GM23338 (cell line): ENCODE data around the gene CAPZA1. TPM values are rescaled to one million over a fixed set of nuclear protein-coding genes. Genes with fewer than 3 reads are reported as not detected.

Experiments used
- ATAC-seq: fragments of 200-7000 bp; cut with Tn5 transposase; 3 replicates; pipeline ENCODE4 v1.9.1; 2020
- DNase-seq: peaks from one replicate; pipeline ENCODE4 v3.0.0-alpha.2; 2015; ENCODE audit warnings: low spot score
- H2AFZ ChIP-seq: fragments of 200-600 bp; sonication (generic); 2 replicates; pipeline ENCODE4 v1.8.0; 2016; ENCODE audit warnings: antibody characterized with exemption, mild to moderate bottlenecking, moderate library complexity
- H3F3A ChIP-seq: fragments of 200-600 bp; sonication (generic); replicated peaks from 2 replicates; pipeline ENCODE4 v1.8.0; 2017; ENCODE audit warnings: antibody characterized with exemption, mixed run types, low read depth
- H3K27ac ChIP-seq: fragments of 200-600 bp; sonication (generic); 2 replicates; pipeline ENCODE4 v1.6.1; 2016; ENCODE audit warnings: low read depth
- H3K27me3 ChIP-seq: fragments of 200-600 bp; sonication (generic); 2 replicates; pipeline ENCODE4 v1.8.0; 2016; ENCODE audit warnings: mild to moderate bottlenecking, mixed run types, moderate library complexity; ENCODE audit not compliant: insufficient read depth
- H3K36me3 ChIP-seq: fragments of 200-600 bp; sonication (generic); 2 replicates; pipeline ENCODE4 v1.8.0; 2016; ENCODE audit warnings: mild to moderate bottlenecking; ENCODE audit not compliant: insufficient read depth
- H3K4me1 ChIP-seq: fragments of 200-600 bp; sonication (generic); 2 replicates; pipeline ENCODE4 v1.8.0; 2016; ENCODE audit warnings: mild to moderate bottlenecking, moderate library complexity; ENCODE audit not compliant: insufficient read depth
- H3K4me2 ChIP-seq: fragments of 200-600 bp; sonication (generic); 2 replicates; pipeline ENCODE4 v1.7.1; 2017; ENCODE audit warnings: mixed run types
- H3K4me3 ChIP-seq: fragments of 200-600 bp; sonication (generic); 2 replicates; pipeline ENCODE4 v1.6.1; 2016; ENCODE audit warnings: mixed run types
- H3K79me2 ChIP-seq: fragments of 200-600 bp; sonication (generic); replicated peaks from 2 replicates; pipeline ENCODE4 v1.8.0; 2017; ENCODE audit warnings: mild to moderate bottlenecking; ENCODE audit not compliant: insufficient read depth
- H3K9me2 ChIP-seq: fragments of 200-600 bp; sonication (generic); 2 replicates; pipeline ENCODE4 v1.8.0; 2017; ENCODE audit not compliant: insufficient read depth
- H4K20me1 ChIP-seq: fragments of 200-600 bp; sonication (generic); replicated peaks from 2 replicates; pipeline ENCODE4 v1.8.0; 2017; ENCODE audit warnings: mild to moderate bottlenecking; ENCODE audit not compliant: insufficient read depth
- H3K27ac Mint-ChIP-seq: 2 replicates; pipeline ENCODE4 v1.8.0; 2020; ENCODE audit warnings: inconsistent platforms, mild to moderate bottlenecking, moderate library complexity, mixed read lengths
- H3K27me3 Mint-ChIP-seq: 3 replicates; pipeline ENCODE4 v1.8.0; 2022; ENCODE audit warnings: low read depth, mild to moderate bottlenecking, moderate library complexity, mixed read lengths, inconsistent platforms; ENCODE audit not compliant: insufficient read depth, poor library complexity
- H3K36me3 Mint-ChIP-seq: 3 replicates; pipeline ENCODE4 v1.8.0; 2021; ENCODE audit warnings: low read depth, mild to moderate bottlenecking, inconsistent platforms, moderate library complexity, mixed read lengths
- H3K4me1 Mint-ChIP-seq: 3 replicates; pipeline ENCODE4 v1.8.0; 2020; ENCODE audit warnings: mild to moderate bottlenecking, inconsistent platforms, mixed read lengths
- H3K4me3 Mint-ChIP-seq: 3 replicates; pipeline ENCODE4 v1.8.0; 2021; ENCODE audit warnings: moderate library complexity, mild to moderate bottlenecking, inconsistent platforms, mixed read lengths
- H3K9me3 Mint-ChIP-seq: 3 replicates; pipeline ENCODE4 v1.8.0; 2020; ENCODE audit warnings: moderate library complexity, mild to moderate bottlenecking, inconsistent platforms, mixed read lengths
- CREB1 ChIP-seq: fragments of 250-450 bp; sonication (Bioruptor Pico); IDR thresholded peaks from 2 replicates; pipeline ENCODE4 v1.5.0; 2020; ENCODE audit warnings: low read depth, mild to moderate bottlenecking, moderate library complexity
- CTCF ChIP-seq, 2 experiments: fragments of 200-600 bp in 1 of 2; sonication (generic) in 1 of 2; conservative IDR thresholded peaks; 2 replicates each; pipeline versions ENCODE4 v1.5.1 to v1.6.1; 2016 to 2017; ENCODE audit warnings: antibody characterized with exemption in 2 of 2, low read depth in 2 of 2, mild to moderate bottlenecking in 2 of 2, moderate library complexity in 1 of 2
- EZH2phosphoT487 ChIP-seq: fragments of 200-600 bp; sonication (generic); IDR thresholded peaks from one replicate; pipeline ENCODE4 v1.8.1; 2018; ENCODE audit warnings: antibody characterized with exemption; ENCODE audit not compliant: unreplicated experiment
- NANOG ChIP-seq: IDR thresholded peaks from 2 replicates; pipeline ENCODE4 v1.6.1; 2016; ENCODE audit warnings: antibody characterized with exemption, borderline replicate concordance
- POLR2AphosphoS5 ChIP-seq: IDR thresholded peaks from 2 replicates; pipeline ENCODE4 v1.6.1; 2016; ENCODE audit warnings: antibody characterized with exemption, low read depth
- REST ChIP-seq: IDR thresholded peaks from one replicate; pipeline ENCODE4 v1.6.1; 2018; ENCODE audit warnings: antibody characterized with exemption; ENCODE audit not compliant: unreplicated experiment
- STAT1 ChIP-seq: IDR thresholded peaks from one replicate; pipeline ENCODE4 v1.6.1; 2016; ENCODE audit warnings: antibody characterized with exemption; ENCODE audit not compliant: unreplicated experiment
- ZNF331 ChIP-seq: fragments of 250-450 bp; sonication (Bioruptor Pico); IDR thresholded peaks from 2 replicates; pipeline ENCODE4 v1.5.0; 2020; ENCODE audit warnings: low read depth, mild to moderate bottlenecking, moderate library complexity
- polyA plus RNA-seq: library from polyadenylated mRNA; unstranded; fragments of >200 nt; fragmentation: Nextera tagmentation; extraction: Ambion mirVana; gene quantifications from 2 replicates; pipeline ENCODE4 v1.2.1, GENCODE V29; 2016
- total RNA-seq: library from RNA; depleted of rRNA; stranded (reverse); fragments of >200 nt; shearing (Covaris generic); gene quantifications from 2 replicates; pipeline ENCODE4 v1.2.3, GENCODE V29; 2014

The CAPZA1 gene
- total and polyA plus RNA-seq, 2 experiments from 2014 or later: 147 to 182 TPM

DNA sequence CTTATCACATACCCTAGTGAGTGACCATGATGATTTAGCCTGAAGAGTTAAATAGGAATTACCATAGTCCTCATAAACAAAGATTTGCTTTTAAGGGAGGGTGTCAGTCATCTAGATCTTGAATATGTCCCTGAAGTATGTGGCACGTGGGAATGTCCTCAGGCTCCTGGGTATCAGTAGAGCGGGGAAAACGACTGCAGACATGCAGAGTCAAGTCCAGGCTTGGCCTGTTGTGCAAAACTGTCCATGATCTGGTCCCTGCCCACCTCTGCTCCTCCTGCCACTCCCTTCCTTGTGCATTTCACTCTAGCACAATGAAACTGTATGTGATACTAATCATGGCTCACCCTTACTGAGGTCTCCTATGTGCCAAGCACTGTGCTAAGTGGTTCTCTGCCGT is 67.7 kb downstream of the CAPZA1 start:
- Histone ChIP-seq H3K27me3 (no peaks in the 10 kb centered on the region), H3K4me3 (no peak overlapping the region), H2AFZ (no peak overlapping the region), H3K36me3 (no peaks in the 10 kb centered on the region; the same call in 1 of the 2 replicates), H3K27ac (no peak overlapping the region), H3K79me2 (peaks cover 9% of the 10 kb centered on the region), H3K9me2 (no peaks in the 10 kb centered on the region), H3K4me2 (no peak overlapping the region), H3F3A (no peaks in the 10 kb centered on the region), H4K20me1 (peaks cover 5% of the 10 kb centered on the region; the same call in 1 of the 2 replicates), H3K4me1 (no peaks in the 10 kb centered on the region; the same call in none of the 2 replicates)
- no peaks in the 10 kb centered on the region for H3K9me3 Mint-ChIP-seq
- no peak overlapping the region for H3K4me3 Mint-ChIP-seq
- H3K27me3 Mint-ChIP-seq: peaks cover 2% of the 10 kb centered on the region
- H3K4me1 Mint-ChIP-seq: peaks cover 26% of the 10 kb centered on the region
- no peak overlapping the region for H3K27ac Mint-ChIP-seq
- TF ChIP-seq REST (no peak), EZH2phosphoT487 (no peak)
- DNase-seq (no peak), ATAC-seq (no peak)
- H3K36me3 Mint-ChIP-seq: peaks cover 19% of the 10 kb centered on the region

DNA sequence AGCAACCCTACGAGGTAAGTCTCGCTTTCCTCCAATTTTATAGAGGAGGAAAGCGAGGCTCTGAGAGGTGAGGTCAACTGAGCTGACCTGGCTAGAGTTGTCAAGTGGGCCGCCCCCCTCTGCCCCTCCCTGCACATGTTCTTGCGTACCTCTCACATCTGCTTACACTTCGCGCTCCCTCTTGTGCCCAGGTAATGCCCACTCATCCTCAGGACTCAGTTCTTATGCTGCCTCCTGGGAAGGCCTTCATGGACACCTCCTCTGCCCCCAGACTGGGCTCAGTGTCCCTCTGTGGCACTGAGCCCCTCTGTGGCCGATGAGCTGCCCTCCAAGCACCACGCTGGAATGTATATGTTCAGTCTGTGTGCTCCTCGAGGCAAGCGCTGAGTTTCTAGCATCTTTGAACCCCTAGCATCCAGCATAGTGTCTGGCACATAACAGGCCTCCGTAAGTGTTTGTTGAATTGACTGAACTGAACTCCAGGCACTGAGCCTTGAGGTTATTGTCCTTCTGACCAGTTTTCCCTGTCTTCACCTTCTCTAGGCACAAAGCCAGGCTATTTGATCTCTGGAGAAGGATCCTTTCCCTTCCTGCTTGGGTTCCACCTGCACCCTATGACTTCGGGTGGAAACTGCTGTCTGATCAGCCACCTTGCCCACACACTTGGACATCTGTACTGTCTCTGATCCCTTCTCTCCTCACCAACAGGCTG is 68.3 kb downstream of the CAPZA1 start:
- Histone ChIP-seq H4K20me1 (peaks cover 5% of the 10 kb centered on the region; the same call in 1 of the 2 replicates), H2AFZ (no peak overlapping the region), H3F3A (no peaks in the 10 kb centered on the region), H3K79me2 (peaks cover 9% of the 10 kb centered on the region), H3K9me2 (no peaks in the 10 kb centered on the region), H3K36me3 (no peaks in the 10 kb centered on the region; the same call in 1 of the 2 replicates), H3K27ac (no peak overlapping the region), H3K27me3 (no peaks in the 10 kb centered on the region), H3K4me3 (no peak overlapping the region), H3K4me1 (no peaks in the 10 kb centered on the region; the same call in none of the 2 replicates), H3K4me2 (no peak overlapping the region)
- H3K27me3 Mint-ChIP-seq: peaks cover 2% of the 10 kb centered on the region
- ATAC-seq (no peak), DNase-seq (no peak)
- H3K9me3 Mint-ChIP-seq: no peaks in the 10 kb centered on the region
- peaks cover 25% of the 10 kb centered on the region for H3K36me3 Mint-ChIP-seq
- H3K4me1 Mint-ChIP-seq: peaks cover 26% of the 10 kb centered on the region
- TF ChIP-seq CREB1 (no peak), REST (no peak), EZH2phosphoT487 (no peak), CTCF (conservative IDR thresholded peaks at IDR 0.05; ENCODE audit: low read depth in 2 of 2) (no peak), ZNF331 (CRISPR knock-in tag) (no peak), NANOG (no peak), POLR2AphosphoS5 (no peak), STAT1 (no peak)
- H3K4me3 Mint-ChIP-seq: no peak overlapping the region
- H3K27ac Mint-ChIP-seq: no peak overlapping the region
